ENCODE measurements around the gene LILRA2. TPM values are rescaled to one million over a fixed set of nuclear protein-coding genes. Genes with fewer than 3 reads are reported as not detected.

Gene LILRA2
- not detected for total RNA-seq

GRCh38 chr19:54573330-54573872 lies at the start of gene LILRA2:
Gene LILRA2, plus strand, starts transcription at chr19:54573790. Its CDS starts 89 bp downstream, at chr19:54573879.
- intact Hi-C loops (cut with micrococcal nuclease), result no loop called here
- no peaks in the 10 kb centered on the region for H3K9me3 Mint-ChIP-seq
- no peaks in the 10 kb centered on the region for H3K36me3 Mint-ChIP-seq (ENCODE audit: low read depth)
- CTCF ChIA-PET, result no interaction called here
- H3K27ac Mint-ChIP-seq, result no peak within 1 kb of the TSS
- H3K4me3 Mint-ChIP-seq, result no peak within 1 kb of the TSS
- no peaks in the 10 kb centered on the region for H3K4me1 Mint-ChIP-seq (ENCODE audit: low read depth)
- peaks cover 41% of the 10 kb centered on the region for H3K27me3 Mint-ChIP-seq (ENCODE audit: low read depth)
- no peak for DNase-seq

- Mint-ChIP-seq H3K27me3 (ENCODE audit: low read depth) (peaks cover 12% of the 10 kb centered on the region), H3K9me3 (peaks cover 4% of the 10 kb centered on the region), H3K27ac (no peak overlapping the region), H3K4me3 (no peak overlapping the region), H3K36me3 (ENCODE audit: low read depth) (peaks cover 3% of the 10 kb centered on the region), H3K4me1 (ENCODE audit: low read depth) (peaks cover 39% of the 10 kb centered on the region)
- no peak for DNase-seq
- CTCF ChIA-PET, result no interaction called here
- intact Hi-C loops (cut with micrococcal nuclease), result no loop called here
These were observed 48.0 kb upstream of the LILRA2 start for GRCh38 chr19:54525636-54526035.

- Mint-ChIP-seq H3K9me3 (peaks cover 4% of the 10 kb centered on the region), H3K27ac (no peak overlapping the region), H3K4me3 (no peak overlapping the region), H3K36me3 (ENCODE audit: low read depth) (peaks cover 3% of the 10 kb centered on the region), H3K27me3 (ENCODE audit: low read depth) (peaks cover 20% of the 10 kb centered on the region), H3K4me1 (ENCODE audit: low read depth) (peaks cover 25% of the 10 kb centered on the region)
- intact Hi-C loops (cut with micrococcal nuclease), result no loop called here
- CTCF ChIA-PET, result interaction anchor here (0.7 kb wide), 1 partner anchor 48 kb away, joined by 3 read pairs; no protein-coding TSS in a partner anchor
- no peak for DNase-seq
These were observed 46.6 kb upstream of the LILRA2 start for GRCh38 chr19:54526972-54527371.

- Mint-ChIP-seq H3K27ac (no peak overlapping the region), H3K4me1 (ENCODE audit: low read depth) (peaks cover 9% of the 10 kb centered on the region), H3K9me3 (peaks cover 2% of the 10 kb centered on the region), H3K4me3 (no peak overlapping the region), H3K36me3 (ENCODE audit: low read depth) (peaks cover 2% of the 10 kb centered on the region), H3K27me3 (ENCODE audit: low read depth) (peaks cover 48% of the 10 kb centered on the region)
- intact Hi-C loops (cut with micrococcal nuclease), result no loop called here
- no peak for DNase-seq
- CTCF ChIA-PET, result no interaction called here
These were observed 42.7 kb upstream of the LILRA2 start for GRCh38 chr19:54530866-54531265.

GRCh38 chr19:54532528-54532927 lies 41.1 kb upstream of the LILRA2 start:
- Mint-ChIP-seq H3K36me3 (ENCODE audit: low read depth) (peaks cover 2% of the 10 kb centered on the region), H3K9me3 (peaks cover 2% of the 10 kb centered on the region), H3K27me3 (ENCODE audit: low read depth) (peaks cover 57% of the 10 kb centered on the region), H3K4me3 (no peak overlapping the region), H3K4me1 (ENCODE audit: low read depth) (peaks cover 9% of the 10 kb centered on the region), H3K27ac (no peak overlapping the region)
- CTCF ChIA-PET, result no interaction called here
- intact Hi-C loops (cut with micrococcal nuclease), result no loop called here
- peak; percentile 6 for DNase-seq

GRCh38 chr19:54533476-54533875 lies 40.1 kb upstream of the LILRA2 start:
- H3K4me3 Mint-ChIP-seq, result no peak overlapping the region
- H3K9me3 Mint-ChIP-seq, result no peaks in the 10 kb centered on the region
- intact Hi-C loops (cut with micrococcal nuclease), result no loop called here
- peaks cover 6% of the 10 kb centered on the region for H3K4me1 Mint-ChIP-seq (ENCODE audit: low read depth)
- CTCF ChIA-PET, result no interaction called here
- no peaks in the 10 kb centered on the region for H3K36me3 Mint-ChIP-seq (ENCODE audit: low read depth)
- peaks cover 54% of the 10 kb centered on the region for H3K27me3 Mint-ChIP-seq (ENCODE audit: low read depth)
- no peak for DNase-seq
- H3K27ac Mint-ChIP-seq, result no peak overlapping the region

- CTCF ChIA-PET, result no interaction called here
- Mint-ChIP-seq H3K9me3 (no peaks in the 10 kb centered on the region), H3K36me3 (ENCODE audit: low read depth) (no peaks in the 10 kb centered on the region), H3K27ac (no peak overlapping the region), H3K27me3 (ENCODE audit: low read depth) (peaks cover 49% of the 10 kb centered on the region), H3K4me1 (ENCODE audit: low read depth) (peaks cover 6% of the 10 kb centered on the region), H3K4me3 (no peak overlapping the region)
- DNase-seq, result no peak
- intact Hi-C loops (cut with micrococcal nuclease), result no loop called here
These were observed 39.4 kb upstream of the LILRA2 start for GRCh38 chr19:54534156-54534555.

GRCh38 chr19:54535601-54536000 lies 38.0 kb upstream of the LILRA2 start:
- no peak for DNase-seq
- Mint-ChIP-seq H3K27me3 (ENCODE audit: low read depth) (peaks cover 46% of the 10 kb centered on the region), H3K4me3 (no peak overlapping the region)

GRCh38 chr19:54536956-54537355 lies 36.6 kb upstream of the LILRA2 start:
- CTCF ChIA-PET, result no interaction called here
- Mint-ChIP-seq H3K9me3 (no peaks in the 10 kb centered on the region), H3K27ac (no peak overlapping the region), H3K27me3 (ENCODE audit: low read depth) (peaks cover 40% of the 10 kb centered on the region), H3K36me3 (ENCODE audit: low read depth) (no peaks in the 10 kb centered on the region), H3K4me1 (ENCODE audit: low read depth) (peaks cover 6% of the 10 kb centered on the region), H3K4me3 (no peak overlapping the region)
- DNase-seq, result no peak
- intact Hi-C loops (cut with micrococcal nuclease), result no loop called here

More at GRCh38 chr19:54535601-54536000, 38.0 kb upstream of the LILRA2 start:
- intact Hi-C loops (cut with micrococcal nuclease), result no loop called here
- CTCF ChIA-PET, result no interaction called here
- Mint-ChIP-seq H3K36me3 (ENCODE audit: low read depth) (no peaks in the 10 kb centered on the region), H3K27ac (no peak overlapping the region), H3K9me3 (no peaks in the 10 kb centered on the region), H3K4me1 (ENCODE audit: low read depth) (peaks cover 6% of the 10 kb centered on the region)

GRCh38 chr19:54541712-54542111 lies 31.9 kb upstream of the LILRA2 start:
- Mint-ChIP-seq H3K9me3 (no peaks in the 10 kb centered on the region), H3K27me3 (ENCODE audit: low read depth) (peaks cover 10% of the 10 kb centered on the region), H3K4me1 (ENCODE audit: low read depth) (no peaks in the 10 kb centered on the region), H3K36me3 (ENCODE audit: low read depth) (no peaks in the 10 kb centered on the region), H3K4me3 (no peak overlapping the region), H3K27ac (no peak overlapping the region)
- CTCF ChIA-PET, result no interaction called here
- no peak for DNase-seq
- intact Hi-C loops (cut with micrococcal nuclease), result no loop called here

GRCh38 chr19:54548806-54549205 lies 24.8 kb upstream of the LILRA2 start:
- Mint-ChIP-seq H3K27me3 (ENCODE audit: low read depth) (peaks cover 19% of the 10 kb centered on the region), H3K9me3 (peaks cover 2% of the 10 kb centered on the region), H3K27ac (no peak overlapping the region), H3K4me1 (ENCODE audit: low read depth) (peaks cover 6% of the 10 kb centered on the region), H3K36me3 (ENCODE audit: low read depth) (no peaks in the 10 kb centered on the region), H3K4me3 (no peak overlapping the region)
- CTCF ChIA-PET, result no interaction called here
- DNase-seq, result no peak
- intact Hi-C loops (cut with micrococcal nuclease), result no loop called here

GRCh38 chr19:54549224-54549623 lies 24.4 kb upstream of the LILRA2 start:
- Mint-ChIP-seq H3K27ac (no peak overlapping the region), H3K27me3 (ENCODE audit: low read depth) (peaks cover 20% of the 10 kb centered on the region), H3K4me3 (no peak overlapping the region), H3K36me3 (ENCODE audit: low read depth) (no peaks in the 10 kb centered on the region), H3K9me3 (peaks cover 2% of the 10 kb centered on the region), H3K4me1 (ENCODE audit: low read depth) (peaks cover 6% of the 10 kb centered on the region)
- intact Hi-C loops (cut with micrococcal nuclease), result no loop called here
- no peak for DNase-seq
- CTCF ChIA-PET, result no interaction called here

GRCh38 chr19:54551293-54551692 lies 22.3 kb upstream of the LILRA2 start:
- Mint-ChIP-seq H3K9me3 (peaks cover 2% of the 10 kb centered on the region), H3K27ac (no peak overlapping the region), H3K27me3 (ENCODE audit: low read depth) (peaks cover 25% of the 10 kb centered on the region), H3K4me1 (ENCODE audit: low read depth) (peaks cover 6% of the 10 kb centered on the region), H3K4me3 (no peak overlapping the region), H3K36me3 (ENCODE audit: low read depth) (no peaks in the 10 kb centered on the region)
- CTCF ChIA-PET, result interaction anchor here (0.6 to 1.0 kb wide), 2 partner anchors 70 to 1421 kb away, joined by 3 read pairs; no protein-coding TSS in a partner anchor
- DNase-seq, result no peak
- intact Hi-C loops (cut with micrococcal nuclease), result no loop called here

Measured in activated naive CD4-positive, alpha-beta T cell treated with anti-CD3 and anti-CD28 coated beads for 36 hours (primary cell).